H1 (cell line): ENCODE data around the gene OR6Q1.

Experiments
- CREB1 ChIP-seq: IDR thresholded peaks from 2 replicates; pipeline ENCODE4 v1.6.1; 2012; ENCODE audit warnings: inconsistent platforms
- EZH2 ChIP-seq: fragments of 200-600 bp; sonication (generic); IDR thresholded peaks from 2 replicates; pipeline ENCODE4 v1.7.1; 2012; ENCODE audit warnings: low read depth, mild to moderate bottlenecking, moderate library complexity, low read length, inconsistent platforms; ENCODE audit not compliant: severe bottlenecking
- JUN ChIP-seq: IDR thresholded peaks from 2 replicates; pipeline ENCODE4 v1.6.1; 2011; ENCODE audit warnings: low read depth, mild to moderate bottlenecking, improper control_type of control experiment, low read length
- MAX ChIP-seq: IDR thresholded peaks from 2 replicates; pipeline ENCODE4 v1.6.1; 2012; ENCODE audit warnings: inconsistent platforms
- NRF1 ChIP-seq: IDR thresholded peaks from 2 replicates; pipeline ENCODE4 v1.6.1; 2011; ENCODE audit warnings: mild to moderate bottlenecking, low read depth, low read length, improper control_type of control experiment
- POLR2AphosphoS5 ChIP-seq: IDR thresholded peaks from 2 replicates; pipeline ENCODE4 v1.6.1; 2011; ENCODE audit warnings: low read depth, low read length
- RAD21 ChIP-seq, 2 experiments: IDR thresholded peaks in 1 of 2; conservative IDR thresholded peaks in 1 of 2; 2 replicates each; pipeline ENCODE4 v1.6.1; 2011; ENCODE audit warnings: low read depth in 2 of 2, low read length in 2 of 2, improper control_type of control experiment in 1 of 2, inconsistent platforms in 1 of 2, mild to moderate bottlenecking in 1 of 2, moderate library complexity in 1 of 2
- SP2 ChIP-seq: IDR thresholded peaks from 2 replicates; pipeline ENCODE4 v1.6.1; 2012; ENCODE audit warnings: mild to moderate bottlenecking, low read length, inconsistent platforms
- SUZ12 ChIP-seq: fragments of 200-600 bp; sonication (generic); IDR thresholded peaks from 2 replicates; pipeline ENCODE4 v1.6.1; 2012; ENCODE audit warnings: mild to moderate bottlenecking, inconsistent platforms, low read length, moderate library complexity, mixed read lengths
- TF ChIP-seq, protein P1 (sequence below), 3 experiments: IDR thresholded peaks; 1 replicate in 2 of 3; 2 replicates in 1 of 3; pipeline versions ENCODE4 v1.5.1 to v1.6.1; 2011; ENCODE audit warnings: low read length in 3 of 3, mild to moderate bottlenecking in 3 of 3, inconsistent platforms in 2 of 3, low read depth in 1 of 3, moderate library complexity in 1 of 3; ENCODE audit not compliant: insufficient read depth in 1 of 3; ENCODE audit errors: control extremely low read depth in 1 of 3

DNA sequence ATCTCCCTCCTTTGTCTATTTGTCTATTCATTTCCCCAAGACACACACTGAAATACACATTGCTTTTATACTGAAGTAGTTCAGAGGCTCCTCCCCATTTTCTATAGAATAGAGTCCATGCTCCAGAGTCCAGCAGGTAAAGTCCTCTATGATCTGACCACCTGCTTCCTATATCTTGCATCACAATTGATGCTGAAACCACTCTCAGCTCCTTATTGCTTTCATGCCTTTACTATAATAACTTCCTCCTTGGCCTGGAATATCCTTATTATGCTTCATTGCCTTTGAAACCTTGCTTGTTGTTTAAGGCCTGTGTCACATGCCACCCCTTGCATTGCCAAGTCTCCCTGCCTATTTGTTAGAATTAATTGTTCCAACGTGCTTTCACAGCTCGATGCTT is 12.6 kb downstream of the OR6Q1 start:
- TF ChIP-seq, protein P1, sequence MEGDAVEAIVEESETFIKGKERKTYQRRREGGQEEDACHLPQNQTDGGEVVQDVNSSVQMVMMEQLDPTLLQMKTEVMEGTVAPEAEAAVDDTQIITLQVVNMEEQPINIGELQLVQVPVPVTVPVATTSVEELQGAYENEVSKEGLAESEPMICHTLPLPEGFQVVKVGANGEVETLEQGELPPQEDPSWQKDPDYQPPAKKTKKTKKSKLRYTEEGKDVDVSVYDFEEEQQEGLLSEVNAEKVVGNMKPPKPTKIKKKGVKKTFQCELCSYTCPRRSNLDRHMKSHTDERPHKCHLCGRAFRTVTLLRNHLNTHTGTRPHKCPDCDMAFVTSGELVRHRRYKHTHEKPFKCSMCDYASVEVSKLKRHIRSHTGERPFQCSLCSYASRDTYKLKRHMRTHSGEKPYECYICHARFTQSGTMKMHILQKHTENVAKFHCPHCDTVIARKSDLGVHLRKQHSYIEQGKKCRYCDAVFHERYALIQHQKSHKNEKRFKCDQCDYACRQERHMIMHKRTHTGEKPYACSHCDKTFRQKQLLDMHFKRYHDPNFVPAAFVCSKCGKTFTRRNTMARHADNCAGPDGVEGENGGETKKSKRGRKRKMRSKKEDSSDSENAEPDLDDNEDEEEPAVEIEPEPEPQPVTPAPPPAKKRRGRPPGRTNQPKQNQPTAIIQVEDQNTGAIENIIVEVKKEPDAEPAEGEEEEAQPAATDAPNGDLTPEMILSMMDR (IDR thresholded peaks at IDR 0.05; ENCODE audit: control extremely low read depth in 1 of 3, insufficient read depth in 1 of 3, low read depth in 1 of 3, low read length in 3 of 3), result no peak
- TF ChIP-seq EZH2, result no peak
- no peak for TF ChIP-seq SP2
- no peak for TF ChIP-seq CREB1
- no peak for TF ChIP-seq SUZ12
- TF ChIP-seq MAX, result no peak
- no peak for TF ChIP-seq NRF1
- TF ChIP-seq RAD21 (IDR thresholded peaks at IDR 0.05 in 1 of 2, conservative IDR thresholded peaks at IDR 0.05 in 1 of 2; ENCODE audit: low read depth in 2 of 2, low read length in 2 of 2), result no peak
- no peak for TF ChIP-seq POLR2AphosphoS5
- TF ChIP-seq JUN, result no peak
